MM.1S (cell line): ENCODE data around the gene CD7.

ENCODE experiments used
- EZH2 ChIP-seq: fragments of 300-600 bp; sonication (generic); optimal IDR thresholded peaks from 2 replicates; pipeline ENCODE3; 2017; ENCODE audit warnings: low read depth, mild to moderate bottlenecking, antibody characterized with exemption, low read length, mixed read lengths
- TF ChIP-seq, protein P1 (sequence below): fragments of 300-600 bp; sonication (generic); IDR thresholded peaks from 2 replicates; pipeline ENCODE4 v1.5.1; 2016; ENCODE audit warnings: antibody characterized with exemption, low read length, mixed read lengths

DNA sequence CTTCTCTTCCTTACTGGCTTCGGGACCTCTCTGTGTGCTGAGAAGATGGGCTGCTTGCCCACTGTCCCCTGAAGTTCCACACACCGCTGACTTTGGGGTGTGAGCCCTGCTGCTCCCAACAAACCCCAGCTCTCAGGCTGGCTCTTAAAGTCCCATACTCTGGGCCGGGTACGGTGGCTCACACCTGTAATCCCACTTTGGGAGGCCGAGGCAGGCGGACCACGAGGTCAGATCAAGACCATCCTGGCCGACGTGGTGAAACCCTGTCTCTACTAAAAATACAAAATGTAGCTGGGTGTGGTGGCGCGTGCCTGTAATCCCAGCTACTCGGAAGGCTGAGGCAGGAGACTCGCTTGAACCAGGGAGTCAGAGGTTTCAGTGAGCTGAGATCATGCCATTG lies 17.2 kb downstream of the CD7 start:
- TF ChIP-seq, protein P1, sequence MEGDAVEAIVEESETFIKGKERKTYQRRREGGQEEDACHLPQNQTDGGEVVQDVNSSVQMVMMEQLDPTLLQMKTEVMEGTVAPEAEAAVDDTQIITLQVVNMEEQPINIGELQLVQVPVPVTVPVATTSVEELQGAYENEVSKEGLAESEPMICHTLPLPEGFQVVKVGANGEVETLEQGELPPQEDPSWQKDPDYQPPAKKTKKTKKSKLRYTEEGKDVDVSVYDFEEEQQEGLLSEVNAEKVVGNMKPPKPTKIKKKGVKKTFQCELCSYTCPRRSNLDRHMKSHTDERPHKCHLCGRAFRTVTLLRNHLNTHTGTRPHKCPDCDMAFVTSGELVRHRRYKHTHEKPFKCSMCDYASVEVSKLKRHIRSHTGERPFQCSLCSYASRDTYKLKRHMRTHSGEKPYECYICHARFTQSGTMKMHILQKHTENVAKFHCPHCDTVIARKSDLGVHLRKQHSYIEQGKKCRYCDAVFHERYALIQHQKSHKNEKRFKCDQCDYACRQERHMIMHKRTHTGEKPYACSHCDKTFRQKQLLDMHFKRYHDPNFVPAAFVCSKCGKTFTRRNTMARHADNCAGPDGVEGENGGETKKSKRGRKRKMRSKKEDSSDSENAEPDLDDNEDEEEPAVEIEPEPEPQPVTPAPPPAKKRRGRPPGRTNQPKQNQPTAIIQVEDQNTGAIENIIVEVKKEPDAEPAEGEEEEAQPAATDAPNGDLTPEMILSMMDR, result no peak
- no peak for TF ChIP-seq EZH2
